Mucosa of descending colon (tissue), 3 donors: Measurements from ENCODE around the gene RNF144B. TPM values are rescaled to one million over a fixed set of nuclear protein-coding genes. Genes with fewer than 3 reads are reported as not detected.

Experiments
- ATAC-seq: fragments of 200-7000 bp; cut with Tn5 transposase; one replicate; pipeline ENCODE4 v1.9.1; 2020; ENCODE audit warnings: mild to moderate bottlenecking, moderate library complexity
- DNase-seq, 3 donors: peaks; one replicate each; pipeline ENCODE4 v3.0.0-alpha.2; 2020
- H3K36me3 ChIP-seq: fragments of 200-600 bp; one replicate; pipeline ENCODE4 v1.8.0; 2021; ENCODE audit warnings: low read depth, mild to moderate bottlenecking
- H3K4me1 ChIP-seq: fragments of 200-600 bp; one replicate; pipeline ENCODE4 v1.8.0; 2021; ENCODE audit warnings: low read depth, mild to moderate bottlenecking
- H3K4me3 ChIP-seq: fragments of 200-600 bp; one replicate; pipeline ENCODE4 v1.8.0; 2021; ENCODE audit warnings: mild to moderate bottlenecking
- H3K9me3 ChIP-seq: fragments of 200-600 bp; one replicate; pipeline ENCODE4 v1.8.0; 2021; ENCODE audit warnings: mild to moderate bottlenecking
- intact Hi-C, 2 donors: fragments of 100-400 bp; cut with DNase I in 1 of 2; cut with micrococcal nuclease in 1 of 2; formaldehyde crosslinking; loops; one replicate each; pipeline versions ENCODE4 v1.11.0 to v1.11.1; 2022; cut with DNase I, micrococcal nuclease
- total RNA-seq, 3 donors: library from RNA; stranded (reverse); fragmentation: NEBNext Ultra II Directional in 2 of 3; extraction: Animal tissue kit (Norgen Biotek cat#: 25700) in 2 of 3; gene quantifications; one replicate each; pipeline versions ENCODE4 v1.2.1 to v1.2.4, GENCODE V29; 2021 to 2023
- TF ChIP-seq, protein P1 (sequence below): fragments of 200-600 bp; IDR thresholded peaks from one replicate; pipeline ENCODE4 v1.8.0; 2022; ENCODE audit warnings: antibody characterized with exemption, mild to moderate bottlenecking
- donor health status: DM: no; HTN: no; CAD: no; lungs with moderate emphysema.
- donor health status: DM: no; HTN: no; CAD: no.
- donor health status: DM: no; HTN: yes; CAD: no.

The RNF144B gene
- total RNA-seq, 3 donors from 2014 or later, result 5.9 to 8.7 (median 8.0) TPM

DNA sequence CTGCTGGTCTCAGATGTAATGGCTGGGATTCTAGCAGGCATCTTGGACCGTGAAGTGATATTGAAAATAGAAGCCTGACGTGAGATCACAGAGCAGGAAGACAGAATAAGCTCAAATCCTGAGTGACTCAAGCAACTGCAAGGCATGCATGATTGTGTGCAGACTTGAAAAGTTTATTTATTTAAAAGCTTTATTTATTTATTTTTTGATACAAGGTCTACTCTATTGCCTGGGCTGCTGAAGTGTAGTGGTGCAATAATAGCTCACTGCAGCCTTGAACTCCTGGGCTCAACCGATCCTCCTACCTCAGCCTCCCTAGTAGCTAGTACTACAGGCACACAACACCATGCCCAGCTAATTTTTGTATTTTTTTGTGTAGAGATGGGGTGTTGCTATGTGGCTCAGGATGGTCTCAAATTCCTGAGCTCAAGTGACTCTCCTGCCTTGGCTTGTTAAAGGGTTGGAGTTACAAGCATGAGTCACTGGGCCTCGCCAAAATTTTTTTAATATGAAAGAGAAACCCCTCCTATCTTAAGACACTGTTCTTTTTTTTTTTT lies 40.1 kb upstream of the RNF144B start:
- TF ChIP-seq, protein P1, sequence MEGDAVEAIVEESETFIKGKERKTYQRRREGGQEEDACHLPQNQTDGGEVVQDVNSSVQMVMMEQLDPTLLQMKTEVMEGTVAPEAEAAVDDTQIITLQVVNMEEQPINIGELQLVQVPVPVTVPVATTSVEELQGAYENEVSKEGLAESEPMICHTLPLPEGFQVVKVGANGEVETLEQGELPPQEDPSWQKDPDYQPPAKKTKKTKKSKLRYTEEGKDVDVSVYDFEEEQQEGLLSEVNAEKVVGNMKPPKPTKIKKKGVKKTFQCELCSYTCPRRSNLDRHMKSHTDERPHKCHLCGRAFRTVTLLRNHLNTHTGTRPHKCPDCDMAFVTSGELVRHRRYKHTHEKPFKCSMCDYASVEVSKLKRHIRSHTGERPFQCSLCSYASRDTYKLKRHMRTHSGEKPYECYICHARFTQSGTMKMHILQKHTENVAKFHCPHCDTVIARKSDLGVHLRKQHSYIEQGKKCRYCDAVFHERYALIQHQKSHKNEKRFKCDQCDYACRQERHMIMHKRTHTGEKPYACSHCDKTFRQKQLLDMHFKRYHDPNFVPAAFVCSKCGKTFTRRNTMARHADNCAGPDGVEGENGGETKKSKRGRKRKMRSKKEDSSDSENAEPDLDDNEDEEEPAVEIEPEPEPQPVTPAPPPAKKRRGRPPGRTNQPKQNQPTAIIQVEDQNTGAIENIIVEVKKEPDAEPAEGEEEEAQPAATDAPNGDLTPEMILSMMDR, result no peak
- no peaks in the 10 kb centered on the region for H3K4me1 ChIP-seq
- no peak for DNase-seq
- H3K4me3 ChIP-seq, result no peak overlapping the region
- intact Hi-C loops, result no loop called here
- H3K9me3 ChIP-seq, result no peaks in the 10 kb centered on the region
- no peak for ATAC-seq
- H3K36me3 ChIP-seq, result no peaks in the 10 kb centered on the region

DNA sequence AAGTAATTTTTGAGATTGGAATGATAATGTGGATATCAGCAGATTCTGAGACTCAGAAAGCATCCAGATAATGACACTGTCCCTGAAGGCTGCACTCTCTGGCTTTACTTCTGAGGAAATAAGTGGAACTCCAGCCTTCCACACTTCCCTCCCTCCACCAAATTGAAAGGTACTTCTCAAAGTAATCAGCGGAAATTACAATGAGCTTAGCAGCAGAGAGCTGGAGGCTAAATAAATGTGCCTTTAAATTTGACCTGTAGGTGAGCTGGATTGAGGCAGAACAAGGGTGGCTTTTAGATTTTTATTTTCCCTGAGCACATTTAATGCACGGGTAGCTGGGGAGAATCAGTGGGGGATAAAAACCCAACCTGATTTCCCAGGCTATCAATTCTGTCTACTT lies 39.3 kb upstream of the RNF144B start:
- intact Hi-C loops, result no loop called here
- no peak for DNase-seq
- no peak for ATAC-seq
- Histone ChIP-seq H3K4me3 (no peak overlapping the region), H3K9me3 (no peaks in the 10 kb centered on the region), H3K4me1 (no peaks in the 10 kb centered on the region), H3K36me3 (no peaks in the 10 kb centered on the region)
- TF ChIP-seq, protein P1, result no peak

DNA sequence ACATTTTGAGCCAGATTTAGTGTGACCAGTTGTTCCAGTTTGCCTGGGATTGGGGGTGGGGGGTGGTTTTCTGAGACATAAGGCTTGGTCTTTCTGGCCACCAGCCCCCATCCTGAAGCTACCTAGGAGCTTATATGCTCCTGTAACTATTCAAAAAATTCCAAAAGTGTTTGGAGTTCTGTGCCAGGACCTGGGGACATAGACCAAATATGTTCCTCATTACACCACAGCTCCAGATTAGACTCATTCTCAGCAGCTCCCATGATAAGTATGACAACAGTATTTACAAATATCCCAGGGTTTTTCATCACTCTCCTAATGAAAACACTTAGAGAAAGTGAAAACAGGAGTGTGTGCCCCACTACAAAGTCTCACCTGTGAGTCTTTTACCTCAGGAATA lies 37.8 kb upstream of the RNF144B start:
- Histone ChIP-seq H3K4me3 (no peak overlapping the region), H3K9me3 (no peaks in the 10 kb centered on the region), H3K4me1 (no peaks in the 10 kb centered on the region), H3K36me3 (no peaks in the 10 kb centered on the region)
- intact Hi-C loops, result no loop called here
- TF ChIP-seq, protein P1, result no peak
- DNase-seq, result no peak
- ATAC-seq, result no peak

DNA sequence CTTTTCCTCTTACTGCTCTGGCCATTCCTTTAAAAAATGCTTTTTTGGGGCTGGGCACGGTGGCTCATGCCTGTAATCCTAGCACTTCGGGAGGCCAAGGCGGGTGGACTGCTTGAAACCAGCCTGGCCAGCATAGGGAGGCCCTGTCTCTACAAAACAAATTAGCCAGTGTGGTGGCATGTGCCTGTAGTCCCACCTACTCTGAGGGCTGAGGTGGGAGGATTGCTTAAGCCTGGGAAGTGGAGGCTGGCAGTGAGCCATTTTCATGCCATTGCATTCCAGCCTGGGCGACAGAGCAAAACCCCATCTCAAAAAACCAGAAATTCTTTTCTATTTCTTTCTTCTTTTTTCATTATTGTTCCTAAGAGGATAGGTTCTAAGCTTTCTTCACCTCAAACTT lies 36.9 kb upstream of the RNF144B start:
- H3K4me3 ChIP-seq, result no peak overlapping the region
- no peak for ATAC-seq
- no peaks in the 10 kb centered on the region for H3K9me3 ChIP-seq
- H3K4me1 ChIP-seq, result no peaks in the 10 kb centered on the region
- intact Hi-C loops, result no loop called here
- H3K36me3 ChIP-seq, result no peaks in the 10 kb centered on the region
- DNase-seq, result no peak
- TF ChIP-seq, protein P1, result no peak

DNA sequence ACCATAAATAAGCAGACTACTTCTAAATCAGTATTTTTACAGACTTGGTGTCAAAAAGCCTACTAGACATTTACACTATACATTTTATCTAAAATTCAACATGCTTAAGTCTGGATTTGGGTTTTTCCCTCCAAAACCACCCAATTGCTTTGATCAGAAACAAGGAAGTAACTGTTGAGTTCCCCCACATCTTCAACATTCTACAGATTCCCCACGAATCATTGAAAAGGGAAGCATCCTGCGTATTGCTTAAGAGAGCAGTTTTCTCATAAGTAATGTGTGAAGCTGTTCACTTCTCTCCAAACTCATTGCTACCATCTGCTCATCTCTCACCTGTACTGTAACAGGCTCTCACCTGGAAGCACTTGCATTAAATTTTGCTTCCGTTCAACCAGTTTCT lies 36.4 kb upstream of the RNF144B start:
- Histone ChIP-seq H3K36me3 (no peaks in the 10 kb centered on the region), H3K4me3 (no peak overlapping the region), H3K9me3 (no peaks in the 10 kb centered on the region), H3K4me1 (no peaks in the 10 kb centered on the region)
- DNase-seq (no peak), ATAC-seq (no peak)
- intact Hi-C loops, result no loop called here
- TF ChIP-seq, protein P1, result no peak

DNA sequence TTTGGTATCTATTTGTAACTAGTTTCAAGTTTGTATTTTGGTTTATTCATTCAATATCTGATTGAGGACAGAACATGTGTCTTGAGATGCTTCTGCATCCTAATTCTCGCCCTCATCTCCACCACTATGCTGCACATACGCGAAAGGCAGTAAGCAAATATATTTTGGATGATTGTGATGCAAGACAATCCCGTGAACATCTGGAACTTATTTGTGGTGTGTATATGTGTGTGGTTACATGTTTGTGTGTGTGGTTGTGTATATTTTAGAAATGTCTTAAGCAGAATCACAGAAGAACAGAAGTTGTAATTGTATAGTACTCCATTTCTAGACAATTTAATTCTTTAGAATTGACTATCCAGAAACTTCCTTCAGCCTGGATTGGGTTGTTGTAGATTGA lies 35.1 kb upstream of the RNF144B start:
- Histone ChIP-seq H3K4me3 (no peak overlapping the region), H3K4me1 (no peaks in the 10 kb centered on the region), H3K36me3 (no peaks in the 10 kb centered on the region), H3K9me3 (no peaks in the 10 kb centered on the region)
- TF ChIP-seq, protein P1, result no peak
- ATAC-seq, result no peak
- intact Hi-C loops, result no loop called here
- DNase-seq, result no peak
